NCI-H1105 treated with DMSO at 0.1 percent for 48 hours (cell line): ENCODE measurements around the gene HLA-F.

ENCODE experiments used
- DNase-seq: peaks from one replicate; lab custom pipeline; 2025; lab: John Stamatoyannopoulos, UW

The HLA-F gene

DNA sequence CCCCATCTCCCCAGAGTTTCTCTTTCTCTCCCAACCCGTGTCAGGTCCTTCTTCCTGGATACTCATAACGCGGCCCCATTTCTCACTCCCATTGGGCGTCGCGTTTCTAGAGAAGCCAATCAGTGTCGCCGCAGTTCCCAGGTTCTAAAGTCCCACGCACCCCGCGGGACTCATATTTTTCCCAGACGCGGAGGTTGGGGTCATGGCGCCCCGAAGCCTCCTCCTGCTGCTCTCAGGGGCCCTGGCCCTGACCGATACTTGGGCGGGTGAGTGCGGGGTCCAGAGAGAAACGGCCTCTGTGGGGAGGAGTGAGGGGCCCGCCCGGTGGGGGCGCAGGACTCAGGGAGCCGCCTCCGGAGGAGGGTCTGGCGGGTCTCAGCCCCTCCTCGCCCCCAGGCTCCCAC is at the start of gene HLA-F:
Gene HLA-F, plus strand, starts transcription at position 173 of the 404 bp plus-strand sequence. Its CDS starts 30 bp downstream, at position 203.
- DNase-seq, result peak; percentile 48

DNA sequence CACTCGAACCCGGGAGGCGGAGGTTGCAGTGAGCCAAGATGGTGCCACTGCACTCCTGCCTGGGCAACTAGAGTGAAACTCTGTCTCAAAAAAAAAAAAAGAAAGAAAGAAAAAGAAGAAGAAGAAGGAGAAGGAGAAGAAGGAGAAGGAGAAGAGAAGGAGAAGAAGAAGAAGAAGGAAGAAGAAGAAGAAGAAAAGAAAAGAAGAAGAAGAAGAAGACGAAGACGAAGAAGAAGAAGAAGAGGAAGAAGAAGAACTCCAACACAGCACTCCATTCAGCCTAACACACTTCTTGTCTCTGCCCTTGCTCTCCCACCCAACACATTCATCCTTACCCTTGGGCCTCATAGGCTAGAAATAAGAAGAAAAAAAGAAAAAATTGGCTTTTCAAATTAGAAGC is 49.2 kb upstream of the HLA-F start:
- DNase-seq, result no peak

DNA sequence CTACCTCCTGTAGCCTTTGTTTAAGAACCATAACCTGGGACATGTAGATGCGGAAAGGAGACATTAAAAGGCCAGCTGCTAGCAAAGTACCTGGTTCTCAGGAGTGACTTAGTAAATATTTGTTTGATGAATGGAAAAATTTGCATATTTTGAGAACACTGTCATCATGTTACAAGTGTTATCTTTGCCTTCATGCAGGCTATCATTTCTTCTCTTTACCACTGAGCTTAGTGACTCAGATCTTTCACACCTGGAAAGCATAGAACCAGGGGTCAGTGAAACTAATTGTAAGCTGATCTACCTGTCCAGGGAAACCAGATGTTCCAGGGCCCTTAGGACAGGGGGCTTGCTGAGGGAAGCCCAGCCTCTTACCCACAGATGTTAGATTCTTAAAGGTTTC is 47.7 kb upstream of the HLA-F start:
- DNase-seq, result no peak

DNA sequence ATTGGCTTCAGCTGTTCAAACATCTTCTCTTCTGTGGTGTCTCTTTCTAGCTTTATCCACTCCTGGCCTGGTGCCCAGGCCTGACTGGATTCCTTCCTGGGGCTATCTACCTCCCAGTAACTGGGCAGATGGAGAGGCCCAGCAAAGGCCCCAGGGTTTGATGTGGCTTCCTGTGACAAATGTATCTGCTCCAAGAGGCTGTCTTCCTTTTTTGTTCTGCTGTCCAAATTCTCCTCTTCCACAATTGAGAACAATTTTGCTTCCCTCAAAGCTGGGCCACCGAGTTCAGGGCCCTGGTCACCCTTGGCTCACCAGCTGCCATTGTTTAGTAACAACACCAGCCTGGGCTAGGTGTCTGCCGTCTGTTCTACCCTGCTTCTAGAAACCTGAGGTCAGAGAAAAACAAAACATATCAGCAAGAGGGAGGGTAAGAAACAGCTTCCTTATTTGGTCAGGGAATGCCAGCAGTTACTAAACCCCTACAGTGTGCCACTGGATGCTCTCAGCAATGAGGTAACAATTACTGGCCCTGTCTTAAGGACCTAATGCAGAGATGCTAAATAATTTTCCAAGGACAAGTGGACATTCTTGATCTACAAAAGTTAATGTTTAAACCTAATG is 46.1 kb upstream of the HLA-F start:
- no peak for DNase-seq

DNA sequence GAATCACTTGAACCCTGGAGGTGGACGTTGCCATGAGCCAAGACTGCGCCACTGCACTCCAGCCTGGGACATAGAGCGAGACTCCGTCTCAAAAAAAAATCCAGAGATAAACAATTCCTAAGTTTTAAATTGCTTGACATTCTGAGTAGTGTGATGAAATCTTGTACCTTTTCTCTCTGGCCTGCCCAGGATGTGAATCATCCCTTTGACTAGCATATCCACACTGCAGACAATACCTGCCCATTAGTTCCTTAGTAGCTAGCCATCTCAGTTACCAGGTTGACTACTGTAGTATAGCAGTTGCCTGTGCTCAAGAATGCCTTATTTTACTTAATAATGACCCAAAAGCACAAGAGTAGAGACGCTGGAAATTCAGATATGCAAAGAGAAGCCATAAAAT is 45.1 kb upstream of the HLA-F start:
- DNase-seq, result no peak

- no peak for DNase-seq
Observed at GRCh38 chr6:29679962-29680361, 43.3 kb upstream of the HLA-F start.

- DNase-seq, result no peak
Observed at GRCh38 chr6:29680416-29680815, 42.8 kb upstream of the HLA-F start.

GRCh38 chr6:29680904-29681303 is 42.3 kb upstream of the HLA-F start, which contains the start of gene ZFP57:
TSS of gene ZFP57 (minus strand) at chr6:29681152. CDS start at chr6:29677003, 4,149 bp downstream.
- no peak for DNase-seq

- DNase-seq, result no peak
Observed at GRCh38 chr6:29681811-29682210, 41.4 kb upstream of the HLA-F start.

GRCh38 chr6:29685718-29686326 is 37.4 kb upstream of the HLA-F start:
- no peak for DNase-seq

GRCh38 chr6:29694637-29695036 is 28.6 kb upstream of the HLA-F start:
- DNase-seq, result no peak

DNA sequence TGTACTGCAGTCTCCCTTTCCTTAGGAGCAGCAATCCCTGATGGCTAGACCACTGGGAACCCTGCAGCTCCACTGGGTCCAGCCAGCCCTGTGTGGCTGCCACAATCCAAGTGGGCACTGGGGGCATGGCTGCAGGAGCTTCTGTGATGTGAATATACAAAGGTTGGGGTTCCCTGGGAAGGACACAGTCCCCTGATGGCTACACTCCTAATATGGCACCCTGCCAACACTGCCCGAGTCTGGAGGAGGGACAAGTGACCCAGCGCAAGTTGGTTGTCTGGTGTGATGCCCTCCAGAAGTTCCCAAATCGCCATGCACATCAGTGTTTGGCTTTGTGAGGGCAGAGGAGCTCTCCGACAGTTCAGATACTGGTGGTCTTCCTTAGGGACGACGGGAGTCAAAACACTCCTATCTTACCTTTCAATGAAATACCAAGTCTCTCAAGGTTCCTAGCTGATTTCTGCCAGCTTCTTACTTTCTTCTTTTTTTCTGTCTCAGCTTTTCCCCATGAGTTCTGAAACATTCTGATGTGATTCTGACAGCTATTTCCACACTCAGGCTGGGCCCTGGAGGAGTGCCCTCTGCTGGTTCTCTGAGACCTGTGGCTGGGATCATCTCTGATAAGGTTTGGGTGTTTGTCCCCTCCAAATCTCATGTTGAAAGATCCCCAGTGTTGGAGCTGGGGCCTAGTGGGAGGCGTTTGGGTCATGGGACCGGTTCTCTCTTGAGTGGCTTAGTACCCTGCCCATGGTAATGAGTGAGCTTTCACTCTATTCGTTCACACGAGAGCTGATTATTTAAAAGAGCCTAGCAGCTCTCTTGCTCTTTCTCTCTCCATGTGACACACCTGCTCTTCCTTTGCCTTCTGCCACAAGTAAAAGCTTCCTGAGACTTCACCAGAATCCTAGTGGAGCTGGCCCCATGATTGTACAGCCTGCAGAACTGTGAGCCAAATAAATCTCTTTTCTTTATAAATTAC is 26.8 kb upstream of the HLA-F start:
- no peak for DNase-seq

DNA sequence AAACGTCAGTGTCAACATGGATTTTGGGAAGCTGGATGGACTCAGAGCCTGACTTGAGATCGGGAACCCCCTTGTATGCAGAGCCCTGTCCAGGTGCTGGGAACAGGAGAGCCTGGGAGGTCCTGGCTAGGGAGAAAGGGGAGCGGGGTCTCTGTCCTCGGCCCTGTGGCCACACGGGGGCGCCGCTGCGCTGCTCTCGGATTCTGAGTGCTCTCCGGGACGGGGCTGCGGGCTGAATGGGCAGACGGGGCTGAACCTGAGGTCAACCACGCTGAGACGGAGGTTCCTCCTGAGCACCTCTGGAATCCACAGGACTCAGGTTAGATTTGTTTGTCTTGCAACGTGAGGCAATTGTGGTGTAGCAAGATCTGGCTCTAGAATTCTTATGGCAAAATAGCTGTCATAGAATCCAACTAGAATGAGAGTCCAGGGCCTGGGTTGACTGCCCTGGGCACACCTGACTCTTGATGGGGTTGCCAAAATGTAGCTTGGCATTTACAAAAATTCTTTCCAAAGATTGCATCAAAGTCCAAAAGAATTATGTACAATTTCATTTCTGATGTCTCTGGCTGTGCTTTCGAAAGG is 20.6 kb upstream of the HLA-F start:
- DNase-seq, result peak; percentile 31

DNA sequence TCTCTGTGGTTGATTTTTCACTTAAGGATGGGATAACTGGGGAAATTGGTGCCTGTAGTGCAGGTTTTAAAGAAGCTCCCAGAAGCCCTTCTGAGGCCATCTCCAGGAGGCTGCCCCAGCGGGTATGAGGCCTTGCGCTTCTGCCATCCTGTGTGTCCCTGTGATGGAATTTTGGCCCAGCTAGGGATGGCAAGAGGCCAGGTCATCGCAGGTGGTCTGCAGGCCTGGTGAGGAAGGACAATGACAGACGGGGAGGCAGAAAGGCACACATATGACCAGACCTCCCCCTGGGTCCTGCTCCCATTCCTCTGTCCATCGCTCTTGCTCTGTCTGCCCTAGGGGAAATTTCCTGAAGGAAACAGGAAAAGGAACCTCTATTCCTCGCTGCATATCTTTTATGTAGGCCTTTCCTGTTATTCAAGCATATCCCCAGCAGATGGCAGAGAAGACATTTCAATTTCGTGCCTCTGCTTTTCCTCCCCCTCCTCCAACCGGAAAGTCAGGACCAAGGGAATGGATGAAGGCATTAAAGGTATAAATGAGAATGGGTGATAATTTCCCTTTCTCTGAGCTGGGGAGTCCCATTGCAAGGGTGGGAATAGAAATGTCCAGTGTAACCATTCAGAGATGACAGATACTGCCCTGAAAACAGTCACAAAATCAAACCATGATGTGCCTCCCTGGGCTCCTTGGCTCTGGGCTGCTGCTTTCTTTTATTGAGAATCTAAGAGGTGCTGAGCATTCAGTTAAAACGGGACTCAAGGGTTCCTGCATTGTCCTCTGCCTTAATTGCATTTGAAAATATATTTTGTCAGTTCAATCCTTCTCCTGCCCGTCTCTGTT is 17.6 kb upstream of the HLA-F start:
- peak; percentile 18 for DNase-seq

DNA sequence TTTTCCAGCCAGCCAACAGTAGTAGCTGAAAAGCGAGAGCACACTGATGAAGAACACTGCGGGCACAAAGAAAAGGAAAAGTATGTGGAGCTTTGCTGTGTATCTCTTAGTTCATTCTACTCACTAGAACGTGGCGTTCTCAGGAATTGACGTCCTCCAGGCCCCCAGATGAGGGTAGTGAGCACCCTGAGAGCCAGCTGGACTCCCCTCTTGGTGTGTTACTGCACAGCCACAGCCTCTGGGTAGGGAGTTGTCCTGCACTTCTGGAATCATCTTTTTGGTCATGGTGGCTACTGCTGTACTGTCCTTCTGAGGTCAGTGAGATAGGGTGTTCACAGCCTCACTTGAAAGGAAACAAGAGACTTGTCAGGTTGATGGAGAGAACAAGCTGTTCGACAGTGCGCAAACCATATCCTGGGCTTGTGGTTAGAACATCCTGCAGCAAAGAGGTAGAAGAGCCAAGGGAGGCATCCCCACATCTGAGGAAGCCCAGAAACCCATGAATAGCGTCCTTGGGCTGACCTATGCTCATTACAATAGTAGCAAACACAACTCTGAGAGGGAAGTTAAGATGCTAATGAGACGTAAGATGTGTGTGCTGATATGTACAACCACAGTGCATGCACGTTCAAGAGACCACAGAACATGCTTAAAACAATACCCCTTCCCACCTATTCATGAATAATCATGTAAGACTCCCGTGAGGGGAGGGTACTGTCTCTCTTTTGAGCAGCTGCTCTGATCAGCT is 14.6 kb upstream of the HLA-F start:
- no peak for DNase-seq

GRCh38 chr6:29709188-29709587 is 14.0 kb upstream of the HLA-F start:
- DNase-seq, result no peak

- DNase-seq, result no peak
Observed at GRCh38 chr6:29710281-29710941, 12.8 kb upstream of the HLA-F start.

DNA sequence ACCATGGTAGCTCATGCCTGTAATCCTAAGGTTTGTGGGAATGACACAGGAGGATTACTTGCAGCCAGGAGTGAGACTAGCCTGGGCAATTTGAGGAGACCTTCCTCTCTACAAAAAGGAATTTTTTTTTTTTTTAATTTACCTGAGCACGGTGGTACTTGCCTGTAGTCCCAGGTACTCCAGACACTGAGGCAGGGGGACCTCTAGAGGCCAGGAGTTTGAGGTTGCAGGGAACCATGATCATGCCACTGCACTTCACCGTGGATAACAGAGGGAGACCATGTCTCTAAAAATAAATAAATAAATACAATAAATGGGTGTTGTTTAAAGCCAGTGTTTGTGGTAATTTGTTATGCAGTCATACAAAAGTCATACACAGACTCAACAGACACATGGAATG is 2.4 kb upstream of the HLA-F start:
- no peak for DNase-seq

DNA sequence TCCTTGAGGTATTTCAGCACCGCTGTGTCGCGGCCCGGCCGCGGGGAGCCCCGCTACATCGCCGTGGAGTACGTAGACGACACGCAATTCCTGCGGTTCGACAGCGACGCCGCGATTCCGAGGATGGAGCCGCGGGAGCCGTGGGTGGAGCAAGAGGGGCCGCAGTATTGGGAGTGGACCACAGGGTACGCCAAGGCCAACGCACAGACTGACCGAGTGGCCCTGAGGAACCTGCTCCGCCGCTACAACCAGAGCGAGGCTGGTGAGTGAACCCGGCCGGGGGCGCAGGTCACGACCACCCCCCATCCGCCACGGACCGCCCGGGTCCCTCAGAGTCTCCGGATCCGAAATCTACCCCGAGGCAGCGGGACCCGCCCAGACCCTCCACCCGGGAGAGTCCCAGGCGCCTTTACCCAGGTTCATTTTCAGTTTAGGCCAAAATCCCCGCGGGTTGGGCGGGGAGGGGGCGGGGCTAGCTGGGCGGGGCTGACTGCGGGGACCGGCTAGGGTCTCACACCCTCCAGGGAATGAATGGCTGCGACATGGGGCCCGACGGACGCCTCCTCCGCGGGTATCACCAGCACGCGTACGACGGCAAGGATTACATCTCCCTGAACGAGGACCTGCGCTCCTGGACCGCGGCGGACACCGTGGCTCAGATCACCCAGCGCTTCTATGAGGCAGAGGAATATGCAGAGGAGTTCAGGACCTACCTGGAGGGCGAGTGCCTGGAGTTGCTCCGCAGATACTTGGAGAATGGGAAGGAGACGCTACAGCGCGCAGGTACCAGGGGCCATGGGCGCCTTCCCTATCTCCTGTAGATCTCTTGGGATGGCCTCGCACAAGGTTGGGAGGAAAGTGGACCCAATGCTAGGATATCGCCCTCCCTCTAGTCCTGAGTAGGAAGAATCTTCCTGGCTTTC is 693 bp downstream of the HLA-F start:
- DNase-seq, result no peak
